GM21423 (cell line): Measurements from ENCODE around the gene ADTRP.

Experiments used
- ATAC-seq: cut with Tn5 transposase; IDR thresholded peaks from one replicate; pipeline ENCODE4 v1.9.1; 2021; ENCODE audit warnings: mild to moderate bottlenecking, moderate library complexity; ENCODE audit not compliant: unreplicated experiment

Gene ADTRP

GRCh38 chr6:11665604-11666326 is 112.8 kb downstream of the ADTRP start:
- ATAC-seq: no peak
